MCF 10A (cell line): ENCODE results near the gene RPL12. TPM values are rescaled to one million over a fixed set of nuclear protein-coding genes. Genes with fewer than 3 reads are reported as not detected.

Experiments used
- BruUV-seq: library from RNA; stranded (reverse); fragments of 400-500 nt; replicated peaks from 2 replicates; lab custom pipeline; 2021; lab: Mats Ljungman, UMichigan
- CTCF ChIA-PET: fragments of 300-600 bp; sonication (Branson Sonifier 250); formaldehyde crosslinking; extraction: SDS; loops from one replicate; lab custom pipeline; 2021; ENCODE audit warnings: antibody characterized with exemption, inconsistent platforms; lab: Yijun Ruan, JAX
- POLR2A ChIA-PET: fragments of 300-600, 350-650 bp; sonication (Branson Sonifier 250); formaldehyde crosslinking; extraction: SDS; loops from one replicate; lab custom pipeline; 2020; ENCODE audit warnings: antibody characterized with exemption, inconsistent platforms; lab: Yijun Ruan, JAX
- DNase-seq: peaks from one replicate; pipeline ENCODE4 v3.0.0-alpha.2; 2018; ENCODE audit not compliant: unreplicated experiment
- H3K27ac Mint-ChIP-seq: one replicate; pipeline ENCODE4 v1.8.0; 2022; ENCODE audit warnings: mild to moderate bottlenecking, low read depth, mixed read lengths; ENCODE audit not compliant: unreplicated experiment
- H3K27me3 Mint-ChIP-seq: one replicate; pipeline ENCODE4 v1.8.0; 2022; ENCODE audit warnings: mixed read lengths; ENCODE audit not compliant: insufficient read depth, unreplicated experiment
- H3K36me3 Mint-ChIP-seq: one replicate; pipeline ENCODE4 v1.8.0; 2022; ENCODE audit warnings: mild to moderate bottlenecking, moderate library complexity, mixed read lengths; ENCODE audit not compliant: insufficient read depth, unreplicated experiment
- H3K4me1 Mint-ChIP-seq: one replicate; pipeline ENCODE4 v1.8.0; 2022; ENCODE audit warnings: mixed read lengths; ENCODE audit not compliant: insufficient read depth, unreplicated experiment
- H3K4me3 Mint-ChIP-seq: one replicate; pipeline ENCODE4 v1.8.0; 2022; ENCODE audit warnings: mild to moderate bottlenecking, moderate library complexity, mixed read lengths; ENCODE audit not compliant: unreplicated experiment
- H3K9me3 Mint-ChIP-seq: one replicate; pipeline ENCODE4 v1.8.0; 2022; ENCODE audit warnings: mixed read lengths; ENCODE audit not compliant: unreplicated experiment
- CTCF ChIP-seq: fragments of 200-600 bp; IDR thresholded peaks from one replicate; pipeline ENCODE4 v1.8.0; 2022; ENCODE audit warnings: antibody characterized with exemption, mild to moderate bottlenecking; ENCODE audit not compliant: unreplicated experiment
- intact Hi-C: fragments of 100-400 bp; cut with micrococcal nuclease; formaldehyde crosslinking; loops from 2 replicates; pipeline ENCODE4 v1.14.1; 2022
- total RNA-seq: library from RNA; stranded (reverse); gene quantifications from 2 replicates; pipeline ENCODE4 v1.2.3, GENCODE V29; 2022

The RPL12 gene
- total RNA-seq, 1 experiment from 2014 or later = 3,086 TPM

GRCh38 chr9:127424676-127424999 lies 26.6 kb downstream of the RPL12 start:
- H3K4me1 Mint-ChIP-seq = peaks cover 21% of the 10 kb centered on the region

GRCh38 chr9:127423934-127424675 lies 27.1 kb downstream of the RPL12 start, which contains the start of gene ZNF79:
Gene ZNF79 (plus strand): TSS chr9:127424382. CDS start chr9:127424788, 406 bp downstream.
- no TSS peak for BruUV-seq
- CTCF ChIA-PET = interaction anchor here (0.6 to 1.2 kb wide), 4 partner anchors 140 to 223 kb away, joined by 3 read pairs; no protein-coding TSS in a partner anchor
- DNase-seq = peak; percentile 92
- Mint-ChIP-seq H3K9me3 (no peaks in the 10 kb centered on the region), H3K27ac (peak within 1 kb of the TSS; percentile 98), H3K4me3 (peak within 1 kb of the TSS; percentile 99), H3K36me3 (peaks cover 17% of the 10 kb centered on the region), H3K4me1 (peaks cover 21% of the 10 kb centered on the region), H3K27me3 (no peaks in the 10 kb centered on the region)
- intact Hi-C loops = loop anchor here (1.0 to 10.0 kb wide), 2 partner anchors 27 to 161 kb away; partner anchors contain the start of genes LRSAM1 and RPL12
- POLR2A ChIA-PET = interaction anchor here (0.6 to 4.1 kb wide), 28 partner anchors 9 to 633 kb away, joined by 3 to 91 read pairs (median 4); partner anchors contain the start of genes LRSAM1, PTRH1, RALGPS1 and RPL12
- TF ChIP-seq CTCF = no peak

More at GRCh38 chr9:127424676-127424999, 26.6 kb downstream of the RPL12 start:
- H3K27me3 Mint-ChIP-seq = no peaks in the 10 kb centered on the region
- peaks cover 22% of the 10 kb centered on the region for H3K36me3 Mint-ChIP-seq
- H3K4me3 Mint-ChIP-seq = peak overlapping the region; percentile 99
- ChIA-PET CTCF (interaction anchor here (0.9 to 1.0 kb wide), 2 partner anchors 141 to 223 kb away, joined by 3 read pairs; no protein-coding TSS in a partner anchor), POLR2A (interaction anchor here (0.6 to 4.1 kb wide), 17 partner anchors 12 to 346 kb away, joined by 3 to 91 read pairs (median 7); partner anchors contain the start of genes LRSAM1, RPL12 and SLC2A8)
- no peaks in the 10 kb centered on the region for H3K9me3 Mint-ChIP-seq
- DNase-seq = no peak
- intact Hi-C loops = loop anchor here (1.0 to 10.0 kb wide), 2 partner anchors 27 to 160 kb away; partner anchors contain the start of genes LRSAM1 and RPL12
- H3K27ac Mint-ChIP-seq = peak overlapping the region; percentile 98
- TSS peak; percentile 65 for BruUV-seq
- no peak for TF ChIP-seq CTCF

DNA sequence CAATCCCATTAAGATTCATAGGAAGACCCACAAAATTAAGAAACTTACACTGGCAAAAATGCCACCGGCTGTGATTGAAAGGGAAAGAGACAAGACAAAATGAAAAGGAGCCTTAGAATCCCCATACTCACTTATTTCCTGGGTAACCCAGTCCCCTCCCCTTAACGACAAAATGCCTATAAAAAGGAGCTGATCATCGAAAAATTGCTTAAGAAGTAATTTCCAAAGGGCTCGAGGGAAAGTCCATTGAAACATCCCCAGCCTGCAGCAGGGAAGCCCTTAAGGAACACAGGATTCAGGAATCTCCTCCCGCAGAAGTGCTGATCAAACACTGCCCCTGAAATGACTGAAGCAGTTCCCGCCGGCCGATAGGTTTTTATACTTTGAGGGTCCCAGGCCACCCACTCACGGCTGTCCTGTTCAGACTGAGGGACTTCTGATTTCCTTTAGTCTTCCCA lies 27.7 kb downstream of the RPL12 start:
- ChIA-PET POLR2A (interaction anchor here (0.6 to 4.1 kb wide), 23 partner anchors 8 to 348 kb away, joined by 3 to 91 read pairs (median 4); partner anchors contain the start of genes LRSAM1, PTRH1, RPL12 and SLC2A8), CTCF (interaction anchor here (0.7 to 1.2 kb wide), 3 partner anchors 27 to 222 kb away, joined by 3 read pairs; no protein-coding TSS in a partner anchor)
- intact Hi-C loops = loop anchor here (10.0 kb wide), 1 partner anchor 161 kb away; no protein-coding TSS in a partner anchor
- DNase-seq = no peak
- no peak for TF ChIP-seq CTCF
- H3K36me3 Mint-ChIP-seq = peaks cover 13% of the 10 kb centered on the region
- peaks cover 21% of the 10 kb centered on the region for H3K4me1 Mint-ChIP-seq
- no peaks in the 10 kb centered on the region for H3K27me3 Mint-ChIP-seq
- peak overlapping the region; percentile 98 for H3K27ac Mint-ChIP-seq
- BruUV-seq = TSS peak; percentile 78
- H3K4me3 Mint-ChIP-seq = peak overlapping the region; percentile 99
- no peaks in the 10 kb centered on the region for H3K9me3 Mint-ChIP-seq
